Cardiac fibroblast (primary cell): ENCODE measurements around the gene SHBG.

Source experiments
- DNase-seq, 2 donors: peaks; one replicate each; pipeline versions ENCODE4 v3.0.0 to v3.0.0-alpha.2; 2010; ENCODE audit warnings: low read depth in 2 of 2
- H3K4me3 ChIP-seq, 2 donors: replicated peaks in 1 of 2; 1 replicate in 1 of 2; 2 replicates in 1 of 2; pipeline ENCODE4 v1.5.1; 2011; ENCODE audit warnings: low read depth in 2 of 2, low read length in 2 of 2, mild to moderate bottlenecking in 2 of 2, moderate library complexity in 1 of 2
- CTCF ChIP-seq: IDR thresholded peaks from one replicate; pipeline ENCODE4 v1.5.1; 2011; ENCODE audit warnings: low read depth, mild to moderate bottlenecking, low read length, inconsistent platforms

SHBG gene

GRCh38 chr17:7656958-7657609, 27.1 kb downstream of the SHBG start:
- peak in 1 of 2 donors; percentile 64 for DNase-seq
- TF ChIP-seq CTCF = no peak
- H3K4me3 ChIP-seq = no peak overlapping the region

GRCh38 chr17:7667656-7668406, 37.9 kb downstream of the SHBG start:
- TF ChIP-seq CTCF = no peak
- DNase-seq = no peak
- no peak overlapping the region for H3K4me3 ChIP-seq

- TF ChIP-seq CTCF = no peak
- no peak overlapping the region for H3K4me3 ChIP-seq
- DNase-seq = no peak
Measured at GRCh38 chr17:7668482-7668881, 38.5 kb downstream of the SHBG start.

- DNase-seq = peak in 1 of 2 donors; percentile 37
- peak; percentile 43 for TF ChIP-seq CTCF
- H3K4me3 ChIP-seq = no peak overlapping the region
Measured at GRCh38 chr17:7673239-7673638, 43.3 kb downstream of the SHBG start.

GRCh38 chr17:7674934-7675333, 45.0 kb downstream of the SHBG start:
- H3K4me3 ChIP-seq = no peak overlapping the region
- no peak for TF ChIP-seq CTCF
- DNase-seq = no peak

- DNase-seq = no peak
- TF ChIP-seq CTCF = no peak
- H3K4me3 ChIP-seq = no peak overlapping the region
Measured at GRCh38 chr17:7676533-7676932, 46.6 kb downstream of the SHBG start.
